Measurements from ENCODE around the gene DIAPH3. TPM values are rescaled to one million over a fixed set of nuclear protein-coding genes. Genes with fewer than 3 reads are reported as not detected.
"Not testable (repeated sequence)": the region's sequence is repeated elsewhere in the genome, so short reads cannot be mapped to it uniquely, and the experiment has no call there.

The DIAPH3 gene
- total RNA-seq, 2 experiments from 2014 or later, result 24.9 to 34.7 TPM

DNA sequence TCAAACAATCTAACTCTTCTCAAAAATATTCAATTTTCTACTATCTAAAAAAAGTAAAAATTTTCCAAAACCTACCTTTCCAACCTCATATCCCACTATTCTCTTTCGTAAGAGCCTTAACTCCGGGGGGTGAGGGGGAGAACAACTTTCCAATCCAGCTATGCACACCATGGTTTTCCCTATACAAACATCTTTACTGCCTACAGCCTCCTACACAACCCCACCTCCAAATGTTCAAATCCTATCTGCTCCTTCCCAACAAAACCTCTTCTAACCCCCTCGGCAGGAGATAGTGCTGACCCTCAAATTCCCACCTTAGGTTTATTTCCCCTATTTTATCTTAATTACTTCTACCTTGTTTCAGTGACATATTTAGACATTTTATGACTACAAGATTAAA is 102.0 kb downstream of the DIAPH3 start:
- no peak overlapping the region for H3K27ac Mint-ChIP-seq
- H3K4me3 Mint-ChIP-seq, result no peak overlapping the region
- ATAC-seq (no peak), DNase-seq (no peak)
- no peaks in the 10 kb centered on the region for H3K27me3 Mint-ChIP-seq
- H3K36me3 Mint-ChIP-seq, result peaks cover 7% of the 10 kb centered on the region
- H3K9me3 Mint-ChIP-seq (ENCODE audit: low read depth), result no peaks in the 10 kb centered on the region
- no peaks in the 10 kb centered on the region for H3K4me1 Mint-ChIP-seq
- CTCF ChIA-PET, result no interaction called here

DNA sequence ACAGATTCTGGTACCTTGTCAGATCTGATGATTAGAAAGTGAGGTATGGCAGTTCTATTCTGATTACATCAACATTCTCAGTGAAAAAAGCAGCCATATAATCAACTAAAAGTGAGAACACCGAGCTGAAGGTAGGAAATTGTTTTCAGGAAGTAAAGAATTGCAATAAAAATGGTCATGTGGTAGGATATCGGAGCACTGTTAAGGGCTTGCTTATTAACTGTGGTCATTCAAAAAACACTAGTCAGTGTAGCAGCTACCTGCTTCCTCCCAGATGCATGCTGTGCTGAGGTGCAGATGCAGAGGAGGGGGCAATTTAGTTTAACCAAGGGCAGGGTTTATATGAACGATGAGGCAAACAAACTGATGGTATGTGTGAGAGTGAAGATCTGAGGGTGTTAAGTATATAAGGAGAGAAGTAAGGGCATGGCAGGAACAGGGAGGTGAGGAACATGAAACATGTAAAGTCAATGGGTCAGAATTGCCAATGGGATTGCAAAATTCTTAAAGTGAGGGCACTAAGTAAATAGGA is 111.9 kb downstream of the DIAPH3 start:
- no peaks in the 10 kb centered on the region for H3K27me3 Mint-ChIP-seq
- CTCF ChIA-PET, result no interaction called here
- H3K27ac Mint-ChIP-seq, result no peak overlapping the region
- no peaks in the 10 kb centered on the region for H3K4me1 Mint-ChIP-seq
- H3K9me3 Mint-ChIP-seq (ENCODE audit: low read depth), result no peaks in the 10 kb centered on the region
- no peak overlapping the region for H3K4me3 Mint-ChIP-seq
- DNase-seq (no peak), ATAC-seq (no peak)
- peaks cover 10% of the 10 kb centered on the region for H3K36me3 Mint-ChIP-seq

DNA sequence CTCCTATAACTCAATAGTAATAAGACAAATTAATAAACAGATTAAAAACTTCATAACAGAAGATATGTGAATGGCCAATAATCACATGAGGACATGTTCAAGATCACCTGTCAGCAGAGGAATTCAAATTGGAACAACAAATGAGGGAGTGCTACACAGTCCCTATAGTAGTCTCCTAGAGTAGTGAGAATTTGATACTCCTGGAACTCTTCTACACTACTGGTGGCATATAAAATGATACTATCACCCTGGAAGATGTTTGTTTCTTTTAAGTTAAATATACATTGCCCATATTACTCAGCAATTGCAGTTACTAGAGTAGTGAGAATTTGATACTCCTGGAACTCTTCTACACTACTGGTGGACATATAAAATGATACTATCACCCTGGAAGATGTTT is 115.4 kb downstream of the DIAPH3 start:
- H3K27me3 Mint-ChIP-seq; CTCF ChIA-PET; H3K9me3 Mint-ChIP-seq (ENCODE audit: low read depth); H3K27ac Mint-ChIP-seq; DNase-seq; H3K4me1 Mint-ChIP-seq; ATAC-seq; H3K4me3 Mint-ChIP-seq: not testable (repeated sequence)
- H3K36me3 Mint-ChIP-seq, result peaks cover 17% of the 10 kb centered on the region

DNA sequence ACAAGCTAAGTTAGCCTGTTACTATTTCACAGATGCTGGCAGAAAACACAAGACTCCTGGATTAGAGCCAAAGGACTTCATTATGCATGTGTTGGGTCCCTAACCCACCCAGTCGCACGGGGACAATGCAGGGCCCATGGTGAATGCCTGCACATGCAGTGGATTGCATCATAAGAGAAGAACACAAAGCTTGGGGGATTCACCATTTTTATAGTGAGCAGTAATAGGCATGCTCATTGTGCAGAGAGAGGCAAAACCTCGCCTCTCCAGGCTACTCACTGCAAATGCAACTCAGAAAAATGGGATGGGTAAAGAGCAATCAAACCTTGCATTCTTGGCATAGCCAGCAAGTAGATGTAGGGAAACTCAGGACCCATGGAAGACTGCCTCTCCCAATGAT is 115.8 kb downstream of the DIAPH3 start:
- Mint-ChIP-seq H3K27ac (no peak overlapping the region), H3K4me3 (no peak overlapping the region), H3K27me3 (no peaks in the 10 kb centered on the region), H3K9me3 (ENCODE audit: low read depth) (no peaks in the 10 kb centered on the region), H3K36me3 (peaks cover 17% of the 10 kb centered on the region), H3K4me1 (no peaks in the 10 kb centered on the region)
- ATAC-seq (no peak), DNase-seq (no peak)
- CTCF ChIA-PET, result no interaction called here

DNA sequence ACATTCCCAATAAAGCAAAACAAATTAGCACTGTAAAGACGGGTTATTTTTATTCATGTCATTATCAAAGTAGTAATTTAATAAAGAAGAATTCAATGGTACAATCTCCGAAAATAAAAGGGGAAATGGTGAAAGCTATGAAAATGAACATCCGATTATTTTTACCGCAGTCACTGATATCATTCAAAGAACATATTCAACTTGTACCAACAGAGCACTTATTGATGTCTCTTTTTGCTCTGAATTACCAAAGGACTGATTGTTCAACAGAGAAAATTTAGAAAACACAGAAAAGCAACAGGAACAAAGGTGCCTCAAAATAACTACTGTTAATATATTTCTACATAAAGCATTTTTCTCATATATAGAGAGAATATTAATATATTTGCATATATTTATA is 119.4 kb downstream of the DIAPH3 start:
- Mint-ChIP-seq H3K4me1 (no peaks in the 10 kb centered on the region), H3K9me3 (ENCODE audit: low read depth) (no peaks in the 10 kb centered on the region), H3K36me3 (peaks cover 17% of the 10 kb centered on the region), H3K27me3 (no peaks in the 10 kb centered on the region), H3K27ac (no peak overlapping the region), H3K4me3 (no peak overlapping the region)
- CTCF ChIA-PET, result no interaction called here
- DNase-seq (no peak), ATAC-seq (no peak)

DNA sequence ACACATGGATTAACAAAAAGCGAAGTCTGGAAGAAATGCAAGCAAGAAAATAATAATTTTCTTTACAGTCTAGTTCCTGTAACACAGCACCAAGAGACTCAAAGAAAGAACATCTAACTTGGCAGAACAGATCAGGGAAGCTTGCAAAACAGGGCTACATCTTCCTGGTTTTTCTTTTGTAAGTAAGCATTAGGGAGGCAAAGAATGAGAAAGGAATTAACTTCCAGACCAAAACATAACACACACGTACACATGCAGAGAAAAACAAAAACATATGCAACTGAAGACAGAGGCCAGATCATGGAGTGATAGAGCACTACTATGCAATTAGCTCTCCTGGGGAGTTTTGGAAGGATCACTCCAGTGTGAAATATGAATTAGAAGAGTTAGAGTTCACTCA is 120.5 kb downstream of the DIAPH3 start:
- DNase-seq, result no peak
- ATAC-seq, result no peak
- Mint-ChIP-seq H3K27ac (no peak overlapping the region), H3K27me3 (no peaks in the 10 kb centered on the region), H3K4me3 (no peak overlapping the region), H3K4me1 (no peaks in the 10 kb centered on the region), H3K9me3 (ENCODE audit: low read depth) (no peaks in the 10 kb centered on the region), H3K36me3 (peaks cover 18% of the 10 kb centered on the region)
- CTCF ChIA-PET, result no interaction called here

DNA sequence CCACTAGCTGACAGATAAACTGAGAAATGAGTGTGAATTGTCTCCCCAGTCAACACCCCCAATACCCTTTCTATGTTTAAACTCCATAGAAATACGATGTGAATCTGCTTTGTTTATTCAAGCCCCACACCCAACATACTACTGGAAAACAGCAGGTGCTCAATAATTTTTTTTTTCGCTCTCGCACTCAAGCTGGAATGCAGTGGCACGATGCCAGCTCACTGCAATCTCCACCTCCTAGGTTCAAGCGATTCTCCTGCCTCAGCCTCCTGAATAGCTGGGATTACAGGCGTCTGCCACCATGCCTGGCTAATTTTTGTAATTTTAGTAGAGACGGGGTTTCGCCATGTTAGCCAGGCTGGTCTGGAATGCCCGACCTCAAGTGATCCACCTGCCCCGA is 123.1 kb downstream of the DIAPH3 start:
- CTCF ChIA-PET; H3K4me1 Mint-ChIP-seq; DNase-seq; H3K4me3 Mint-ChIP-seq; H3K9me3 Mint-ChIP-seq (ENCODE audit: low read depth); H3K27me3 Mint-ChIP-seq; H3K27ac Mint-ChIP-seq; ATAC-seq: not testable (repeated sequence)
- peaks cover 10% of the 10 kb centered on the region for H3K36me3 Mint-ChIP-seq

DNA sequence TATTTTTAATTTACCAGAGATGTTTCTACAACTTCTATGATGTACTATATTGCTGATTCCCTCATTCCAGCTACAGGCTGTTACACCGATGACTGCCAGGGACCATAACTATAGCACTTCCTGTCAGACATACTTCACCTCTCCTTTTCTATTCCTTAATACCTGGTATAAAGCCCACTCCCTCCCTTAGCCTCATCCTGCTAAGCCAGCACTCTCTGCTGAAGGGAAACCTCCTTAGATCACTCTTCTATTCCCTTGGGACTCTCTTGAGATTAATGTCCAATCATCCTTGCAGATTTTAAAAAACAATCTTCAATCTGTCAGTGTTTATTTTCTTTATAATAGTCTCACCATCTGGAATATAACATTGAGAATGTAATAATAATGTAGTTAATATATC is 127.9 kb downstream of the DIAPH3 start:
- Mint-ChIP-seq H3K9me3 (ENCODE audit: low read depth) (no peaks in the 10 kb centered on the region), H3K4me3 (no peak overlapping the region), H3K36me3 (peaks cover 17% of the 10 kb centered on the region), H3K27me3 (no peaks in the 10 kb centered on the region), H3K27ac (no peak overlapping the region), H3K4me1 (no peaks in the 10 kb centered on the region)
- ATAC-seq, result no peak
- no peak for DNase-seq
- CTCF ChIA-PET, result no interaction called here

DNA sequence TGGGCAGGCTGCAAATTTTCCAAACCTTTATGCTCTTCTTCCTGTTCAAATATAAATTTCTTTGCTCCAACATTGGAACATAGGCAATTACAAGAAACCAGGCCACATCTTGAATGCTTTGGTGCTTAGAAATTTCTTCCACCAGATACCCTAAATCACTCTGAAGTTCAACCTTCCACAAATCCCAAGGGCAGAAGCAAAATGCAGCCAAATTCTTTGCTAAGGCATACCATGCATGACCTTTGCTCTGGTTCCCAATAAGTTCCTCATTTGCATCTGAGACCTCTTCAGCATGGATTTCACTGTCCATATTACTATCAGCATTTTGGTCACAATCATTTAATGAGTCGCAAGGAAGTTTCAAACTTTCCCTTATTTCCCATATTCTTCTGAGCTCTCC is 130.9 kb downstream of the DIAPH3 start:
- no peaks in the 10 kb centered on the region for H3K4me1 Mint-ChIP-seq
- H3K4me3 Mint-ChIP-seq, result no peak overlapping the region
- ATAC-seq (no peak), DNase-seq (no peak)
- H3K27ac Mint-ChIP-seq, result no peak overlapping the region
- H3K9me3 Mint-ChIP-seq (ENCODE audit: low read depth), result no peaks in the 10 kb centered on the region
- peaks cover 19% of the 10 kb centered on the region for H3K36me3 Mint-ChIP-seq
- no peaks in the 10 kb centered on the region for H3K27me3 Mint-ChIP-seq
- CTCF ChIA-PET, result interaction anchor here (0.6 kb wide), 1 partner anchor 26 kb away, joined by 3 read pairs; no protein-coding TSS in a partner anchor

DNA sequence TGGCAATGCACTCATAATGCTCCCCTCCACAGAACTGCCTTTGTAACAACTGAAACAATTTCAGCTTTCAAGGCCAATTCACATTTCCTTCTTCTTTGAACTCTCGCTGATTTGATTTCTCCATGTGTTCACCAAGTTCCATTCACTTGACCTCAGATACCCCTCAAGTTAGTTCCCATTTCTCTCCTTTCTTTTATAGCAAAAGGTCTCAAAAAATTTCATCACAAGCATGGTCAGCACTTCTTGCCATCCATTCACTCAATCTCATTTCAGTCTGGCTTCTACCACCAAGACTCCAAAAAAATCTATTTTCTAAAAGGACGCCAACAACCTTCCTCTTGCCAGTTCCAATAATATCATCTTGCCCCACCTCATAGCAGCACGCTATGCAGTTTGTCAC is 135.7 kb downstream of the DIAPH3 start:
- no peak for ATAC-seq
- DNase-seq, result no peak
- H3K4me3 Mint-ChIP-seq, result no peak overlapping the region
- no peak overlapping the region for H3K27ac Mint-ChIP-seq
- CTCF ChIA-PET, result no interaction called here
- H3K4me1 Mint-ChIP-seq, result no peaks in the 10 kb centered on the region
- H3K9me3 Mint-ChIP-seq (ENCODE audit: low read depth), result no peaks in the 10 kb centered on the region
- no peaks in the 10 kb centered on the region for H3K27me3 Mint-ChIP-seq
- peaks cover 32% of the 10 kb centered on the region for H3K36me3 Mint-ChIP-seq

DNA sequence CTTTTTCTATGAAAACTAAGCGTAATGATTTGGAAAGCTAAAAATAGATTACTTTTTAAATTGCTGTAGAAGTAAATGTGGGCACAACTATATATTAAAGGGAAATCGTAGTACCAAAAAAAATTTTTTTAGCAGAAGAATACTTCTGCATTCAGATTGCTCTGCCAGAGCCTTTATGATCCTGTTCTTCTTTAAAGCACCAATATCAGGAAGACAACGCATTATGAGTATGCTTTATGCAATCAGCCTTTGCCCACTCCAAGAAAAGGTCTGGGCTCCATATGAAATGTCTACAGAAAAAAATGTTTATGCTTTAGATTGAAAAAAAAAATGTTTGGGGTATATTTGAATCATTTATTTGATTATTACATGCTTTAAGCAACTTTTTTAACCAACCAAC is 137.4 kb downstream of the DIAPH3 start:
- Mint-ChIP-seq H3K27me3 (no peaks in the 10 kb centered on the region), H3K27ac (no peak overlapping the region), H3K4me3 (no peak overlapping the region), H3K4me1 (peaks cover 3% of the 10 kb centered on the region), H3K36me3 (peaks cover 25% of the 10 kb centered on the region), H3K9me3 (ENCODE audit: low read depth) (no peaks in the 10 kb centered on the region)
- ATAC-seq (no peak), DNase-seq (no peak)
- CTCF ChIA-PET, result interaction anchor here (1.0 kb wide), 1 partner anchor 634 kb away, joined by 3 read pairs; no protein-coding TSS in a partner anchor

DNA sequence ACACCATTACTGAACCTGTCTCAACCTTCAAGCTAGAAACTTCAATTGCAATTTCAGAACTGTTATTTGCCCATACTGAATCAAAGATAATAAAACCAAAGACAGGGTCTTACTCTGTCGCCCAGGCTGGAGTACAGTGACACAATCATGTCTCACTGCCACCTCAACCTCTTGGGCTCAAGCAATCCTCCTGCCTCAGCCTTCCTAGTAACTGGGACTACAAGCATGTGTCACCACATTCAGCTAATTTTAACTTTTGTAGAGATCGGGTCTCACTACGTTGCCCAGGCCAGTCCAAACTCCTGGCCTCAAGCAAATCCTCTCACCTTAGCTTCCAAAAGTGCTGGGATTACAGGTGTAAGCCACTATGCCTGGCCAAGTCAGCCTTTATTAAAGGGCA is 143.4 kb downstream of the DIAPH3 start:
- CTCF ChIA-PET, result no interaction called here
- Mint-ChIP-seq H3K4me3 (no peak overlapping the region), H3K4me1 (peaks cover 22% of the 10 kb centered on the region), H3K36me3 (peaks cover 15% of the 10 kb centered on the region), H3K27me3 (no peaks in the 10 kb centered on the region), H3K9me3 (ENCODE audit: low read depth) (no peaks in the 10 kb centered on the region), H3K27ac (no peak overlapping the region)
- ATAC-seq (no peak), DNase-seq (no peak)

DNA sequence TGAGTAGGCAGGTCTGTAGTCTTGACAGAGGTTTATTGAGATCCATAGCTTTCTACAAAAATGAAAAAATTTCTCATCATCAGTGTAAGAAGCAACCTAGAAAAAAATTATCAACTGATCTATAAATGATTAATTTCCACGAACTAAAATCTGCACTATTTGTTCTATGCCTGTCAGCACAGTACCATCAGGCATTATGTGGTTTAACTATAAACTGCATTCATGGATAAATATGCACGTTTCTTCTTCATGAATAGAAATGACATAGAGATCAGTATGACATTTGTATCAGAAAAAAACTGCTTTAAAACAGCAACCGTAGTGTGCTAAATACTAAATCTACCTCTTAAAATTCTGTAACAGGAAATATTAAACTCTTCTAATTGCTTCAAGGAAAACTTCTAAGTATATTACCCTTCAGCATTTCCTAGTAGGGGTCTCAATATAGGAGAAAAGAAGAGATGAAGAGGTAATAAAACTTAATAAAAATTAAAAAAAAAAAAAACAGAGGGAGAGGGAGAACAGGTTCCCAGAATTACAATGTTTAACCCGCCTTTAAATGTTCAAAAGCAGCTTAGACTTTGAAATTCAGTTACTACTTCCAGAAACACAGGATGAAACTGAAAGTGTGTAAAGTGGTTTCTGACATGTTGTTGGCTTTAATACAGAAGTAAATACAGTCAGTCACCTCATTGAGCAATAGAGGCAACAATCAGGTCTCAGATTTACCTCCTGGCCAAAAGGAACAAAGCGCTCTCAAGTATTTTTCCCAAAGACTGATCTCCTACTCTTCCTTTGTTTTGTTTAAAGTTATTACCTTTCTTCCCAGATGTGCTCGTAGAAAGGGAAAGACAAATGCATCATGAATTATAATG is 144.4 kb downstream of the DIAPH3 start:
- CTCF ChIA-PET, result no interaction called here
- Mint-ChIP-seq H3K36me3 (peaks cover 8% of the 10 kb centered on the region), H3K4me3 (no peak overlapping the region), H3K4me1 (peaks cover 22% of the 10 kb centered on the region), H3K27ac (peak overlapping the region; percentile 31), H3K9me3 (ENCODE audit: low read depth) (no peaks in the 10 kb centered on the region), H3K27me3 (no peaks in the 10 kb centered on the region)
- ATAC-seq (peak; percentile 63), DNase-seq (no peak)

DNA sequence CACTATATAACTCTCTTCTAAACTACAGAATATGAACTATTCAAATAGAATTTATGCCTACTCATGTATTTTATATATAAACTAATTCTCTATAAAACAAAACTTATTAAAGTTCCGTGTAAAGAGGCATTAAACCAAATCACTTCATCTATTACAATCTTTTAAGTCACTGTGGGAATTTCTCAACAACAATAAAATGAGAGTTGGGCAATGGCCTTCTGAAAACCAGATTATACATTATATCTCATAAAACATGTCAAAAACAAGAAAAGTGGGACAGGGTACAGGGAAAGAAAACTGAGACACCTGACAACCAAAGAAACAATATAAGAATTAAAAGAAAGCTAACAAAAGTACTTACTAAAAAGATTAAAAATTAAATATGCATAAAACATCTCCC is 145.2 kb downstream of the DIAPH3 start:
- CTCF ChIA-PET, result no interaction called here
- peaks cover 22% of the 10 kb centered on the region for H3K4me1 Mint-ChIP-seq
- no peaks in the 10 kb centered on the region for H3K27me3 Mint-ChIP-seq
- no peak for DNase-seq
- no peak overlapping the region for H3K27ac Mint-ChIP-seq
- H3K4me3 Mint-ChIP-seq, result no peak overlapping the region
- H3K36me3 Mint-ChIP-seq, result peaks cover 4% of the 10 kb centered on the region
- no peak for ATAC-seq
- no peaks in the 10 kb centered on the region for H3K9me3 Mint-ChIP-seq (ENCODE audit: low read depth)
